KMS-11 (cell line): ENCODE measurements around the gene CKB.
A peak's percentile ranks its signal among the peaks of the same experiment; 100 is the strongest.

Source experiments
- H2AFZ ChIP-seq: fragments of 200-600 bp; sonication (generic); 2 replicates; pipeline ENCODE4 v1.6.1; 2016; ENCODE audit warnings: antibody characterized with exemption, mixed run types, low read depth
- H3K27ac ChIP-seq: fragments of 200-600 bp; sonication (generic); 2 replicates; pipeline ENCODE4 v1.6.1; 2016; ENCODE audit warnings: mild to moderate bottlenecking, mixed run types
- H3K27me3 ChIP-seq: fragments of 200-600 bp; sonication (generic); 2 replicates; pipeline ENCODE4 v1.6.1; 2017; ENCODE audit warnings: mild to moderate bottlenecking, low read depth, mixed run types, moderate library complexity; ENCODE audit not compliant: insufficient read depth
- H3K36me3 ChIP-seq: fragments of 200-600 bp; sonication (generic); 2 replicates; pipeline ENCODE4 v1.6.1; 2017; ENCODE audit warnings: mild to moderate bottlenecking, mixed run types; ENCODE audit not compliant: insufficient read depth
- H3K4me1 ChIP-seq: fragments of 200-600 bp; sonication (generic); 2 replicates; pipeline ENCODE4 v1.6.1; 2016; ENCODE audit warnings: mild to moderate bottlenecking, low read depth, mixed run types; ENCODE audit not compliant: poor library complexity, severe bottlenecking
- H3K4me2 ChIP-seq: fragments of 200-600 bp; sonication (generic); 2 replicates; pipeline ENCODE4 v1.7.0; 2016; ENCODE audit warnings: mild to moderate bottlenecking, mixed run types
- H3K4me3 ChIP-seq: fragments of 200-600 bp; sonication (generic); IDR thresholded peaks from 2 replicates; pipeline ENCODE4 v1.6.1; 2017; ENCODE audit warnings: low read depth, low read length, mixed read lengths; ENCODE audit not compliant: insufficient read depth
- H3K79me2 ChIP-seq: fragments of 200-600 bp; sonication (generic); 2 replicates; pipeline ENCODE4 v1.6.1; 2016; ENCODE audit warnings: low read depth, mixed run types; ENCODE audit not compliant: insufficient read depth
- H3K9ac ChIP-seq: fragments of 200-600 bp; sonication (generic); 2 replicates; pipeline ENCODE4 v1.6.1; 2016; ENCODE audit warnings: mild to moderate bottlenecking, mixed run types
- H4K20me1 ChIP-seq: fragments of 200-600 bp; sonication (generic); 2 replicates; pipeline ENCODE4 v1.6.1; 2016; ENCODE audit warnings: mild to moderate bottlenecking, mixed run types; ENCODE audit not compliant: insufficient read depth
- CTCF ChIP-seq: fragments of 200-600 bp; sonication (generic); conservative IDR thresholded peaks from 2 replicates; pipeline ENCODE4 v1.6.1; 2017; ENCODE audit warnings: low read depth, mild to moderate bottlenecking, antibody characterized with exemption, low read length, moderate library complexity, mixed read lengths

Gene CKB

GRCh38 chr14:103480595-103480994 is 42.0 kb downstream of the CKB start:
- Histone ChIP-seq H3K4me2 (0 out of 2 replicates have a peak overlapping the region, but pooled peaks have one; percentile 21), H3K36me3 (no peaks in the 10 kb centered on the region)

GRCh38 chr14:103476631-103477030 is 46.0 kb downstream of the CKB start:
- H3K27me3 ChIP-seq = no peaks in the 10 kb centered on the region
- no peaks in the 10 kb centered on the region for H3K36me3 ChIP-seq

More at GRCh38 chr14:103480595-103480994, 42.0 kb downstream of the CKB start:
- Histone ChIP-seq H3K9ac (no peak overlapping the region), H3K27me3 (no peaks in the 10 kb centered on the region), H2AFZ (no peak overlapping the region), H3K27ac (no peak overlapping the region), H3K4me1 (peaks cover 10% of the 10 kb centered on the region), H3K4me3 (no peak overlapping the region), H3K79me2 (no peaks in the 10 kb centered on the region), H4K20me1 (no peaks in the 10 kb centered on the region)
- TF ChIP-seq CTCF = no peak

GRCh38 chr14:103476065-103476464 is 46.6 kb downstream of the CKB start:
- no peaks in the 10 kb centered on the region for H3K27me3 ChIP-seq
- H4K20me1 ChIP-seq = no peaks in the 10 kb centered on the region
- H3K9ac ChIP-seq = no peak overlapping the region
- no peak overlapping the region for H3K4me2 ChIP-seq
- no peak overlapping the region for H3K4me3 ChIP-seq
- no peaks in the 10 kb centered on the region for H3K79me2 ChIP-seq
- no peak overlapping the region for H2AFZ ChIP-seq
- no peak overlapping the region for H3K27ac ChIP-seq
- H3K36me3 ChIP-seq = no peaks in the 10 kb centered on the region
- no peak for TF ChIP-seq CTCF
- peaks cover 10% of the 10 kb centered on the region for H3K4me1 ChIP-seq

More at GRCh38 chr14:103476631-103477030, 46.0 kb downstream of the CKB start:
- Histone ChIP-seq H3K4me1 (peaks cover 10% of the 10 kb centered on the region), H3K4me3 (no peak overlapping the region), H3K27ac (no peak overlapping the region), H3K79me2 (no peaks in the 10 kb centered on the region), H2AFZ (no peak overlapping the region), H4K20me1 (no peaks in the 10 kb centered on the region), H3K9ac (no peak overlapping the region), H3K4me2 (no peak overlapping the region)
- TF ChIP-seq CTCF = no peak

- H3K27ac ChIP-seq = no peak overlapping the region
- H3K79me2 ChIP-seq = no peaks in the 10 kb centered on the region
- H3K9ac ChIP-seq = no peak overlapping the region
- no peak for TF ChIP-seq CTCF
- no peak overlapping the region for H3K4me3 ChIP-seq
- H3K4me2 ChIP-seq = no peak overlapping the region
- H2AFZ ChIP-seq = no peak overlapping the region
- no peaks in the 10 kb centered on the region for H3K27me3 ChIP-seq
- no peaks in the 10 kb centered on the region for H4K20me1 ChIP-seq
- no peaks in the 10 kb centered on the region for H3K36me3 ChIP-seq
- H3K4me1 ChIP-seq = peaks cover 3% of the 10 kb centered on the region
Measured at GRCh38 chr14:103474893-103475292, 47.7 kb downstream of the CKB start.

GRCh38 chr14:103472939-103473338 is 49.7 kb downstream of the CKB start:
- Histone ChIP-seq H2AFZ (no peak overlapping the region), H3K4me2 (no peak overlapping the region), H3K79me2 (no peaks in the 10 kb centered on the region), H3K36me3 (no peaks in the 10 kb centered on the region), H4K20me1 (no peaks in the 10 kb centered on the region), H3K4me3 (no peak overlapping the region), H3K9ac (no peak overlapping the region), H3K4me1 (no peaks in the 10 kb centered on the region), H3K27ac (no peak overlapping the region), H3K27me3 (no peaks in the 10 kb centered on the region)
- no peak for TF ChIP-seq CTCF
